Right lobe of liver (tissue), 4 donors: Measurements from ENCODE around the gene C17orf113.

Experiments
- POLR2A ChIP-seq: fragments of 450-650 bp; IDR thresholded peaks from one replicate; pipeline ENCODE4 v1.6.1; 2017; ENCODE audit warnings: antibody characterized with exemption, mild to moderate bottlenecking
- TF ChIP-seq, protein P1 (sequence below), 4 donors: fragments of 200-600 bp in 3 of 4; fragments of 450-650 bp in 1 of 4; IDR thresholded peaks; one replicate each; pipeline versions ENCODE4 v1.5.1 to v1.8.0; 2016 to 2022; ENCODE audit warnings: antibody characterized with exemption in 4 of 4, mild to moderate bottlenecking in 2 of 4
- donor health status: DM: no; HTN: no; CAD: no.
- donor health status: DM: no; HTN: no; CAD: no.
- donor health status: DM: no; HTN: yes; CAD: no.

DNA sequence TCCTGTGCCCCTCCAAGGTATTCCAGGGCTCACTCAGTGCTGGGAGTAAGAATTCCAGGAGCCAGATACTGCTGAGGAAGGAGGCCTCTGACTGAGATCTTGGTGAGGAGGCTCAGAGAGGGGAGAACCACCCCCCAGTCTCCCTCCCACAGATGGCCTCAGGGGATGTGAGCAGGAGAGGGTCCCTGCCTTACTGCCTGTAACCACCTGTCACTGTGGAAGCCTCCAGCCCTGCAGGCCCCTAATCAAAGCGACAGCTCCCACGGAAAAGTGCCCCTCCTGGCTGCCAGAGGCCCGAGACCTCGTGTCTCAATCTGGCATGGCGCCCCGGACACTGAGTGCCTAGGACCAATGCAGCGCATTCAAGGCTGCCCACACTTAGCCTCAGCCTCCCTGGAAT is 7.7 kb upstream of the C17orf113 start:
- TF ChIP-seq POLR2A, result no peak
- TF ChIP-seq, protein P1, sequence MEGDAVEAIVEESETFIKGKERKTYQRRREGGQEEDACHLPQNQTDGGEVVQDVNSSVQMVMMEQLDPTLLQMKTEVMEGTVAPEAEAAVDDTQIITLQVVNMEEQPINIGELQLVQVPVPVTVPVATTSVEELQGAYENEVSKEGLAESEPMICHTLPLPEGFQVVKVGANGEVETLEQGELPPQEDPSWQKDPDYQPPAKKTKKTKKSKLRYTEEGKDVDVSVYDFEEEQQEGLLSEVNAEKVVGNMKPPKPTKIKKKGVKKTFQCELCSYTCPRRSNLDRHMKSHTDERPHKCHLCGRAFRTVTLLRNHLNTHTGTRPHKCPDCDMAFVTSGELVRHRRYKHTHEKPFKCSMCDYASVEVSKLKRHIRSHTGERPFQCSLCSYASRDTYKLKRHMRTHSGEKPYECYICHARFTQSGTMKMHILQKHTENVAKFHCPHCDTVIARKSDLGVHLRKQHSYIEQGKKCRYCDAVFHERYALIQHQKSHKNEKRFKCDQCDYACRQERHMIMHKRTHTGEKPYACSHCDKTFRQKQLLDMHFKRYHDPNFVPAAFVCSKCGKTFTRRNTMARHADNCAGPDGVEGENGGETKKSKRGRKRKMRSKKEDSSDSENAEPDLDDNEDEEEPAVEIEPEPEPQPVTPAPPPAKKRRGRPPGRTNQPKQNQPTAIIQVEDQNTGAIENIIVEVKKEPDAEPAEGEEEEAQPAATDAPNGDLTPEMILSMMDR (IDR thresholded peaks at IDR 0.05), result no peak
